Endothelial cell of umbilical vein (primary cell): ENCODE results near the gene CHN2. TPM values are rescaled to one million over a fixed set of nuclear protein-coding genes. Genes with fewer than 3 reads are reported as not detected.

Source experiments
- BruUV-seq: library from RNA; stranded (reverse); fragments of 400-500 nt; replicated peaks from 2 replicates; lab custom pipeline; 2021; lab: Mats Ljungman, UMichigan
- CTCF ChIA-PET: fragments of 300-600, 350-600 bp; sonication (Branson Sonifier 250); formaldehyde crosslinking; loops from one replicate; lab custom pipeline; 2021; ENCODE audit warnings: antibody characterized with exemption, inconsistent platforms; lab: Charles Lee
- POLR2A ChIA-PET: fragments of 300-600, 350-600 bp; sonication (Branson Sonifier 250); formaldehyde crosslinking; loops from one replicate; lab custom pipeline; 2021; ENCODE audit warnings: antibody characterized with exemption, inconsistent platforms; lab: Charles Lee
- DNase-seq: peaks from one replicate; pipeline ENCODE4 v3.0.0-alpha.2; 2011; ENCODE audit warnings: low read depth, low spot score
- FAIRE-seq: peaks from 2 replicates; lab custom pipeline; 2011; peaks lifted over from hg19 to GRCh38; lab: Jason Lieb, UNC
- H2AFZ ChIP-seq: 2 replicates; pipeline ENCODE4 v1.6.0; 2012; ENCODE audit warnings: low read depth, low read length, control low read depth, inconsistent platforms
- H3K27ac ChIP-seq: 2 replicates; pipeline ENCODE4 v1.5.1; 2011; ENCODE audit warnings: low read depth, mild to moderate bottlenecking, control low read depth, low read length, moderate library complexity; ENCODE audit not compliant: insufficient read depth
- H3K27me3 ChIP-seq, 2 experiments: 2 replicates each; pipeline versions ENCODE4 v1.6.0 to v1.6.1; 2011; ENCODE audit warnings: low read length in 2 of 2, mixed read lengths in 1 of 2; ENCODE audit not compliant: control insufficient read depth in 2 of 2, insufficient read depth in 2 of 2
- H3K36me3 ChIP-seq, 2 experiments: 2 replicates in 1 of 2; 3 replicates in 1 of 2; pipeline ENCODE4 v1.5.1; 2011; ENCODE audit warnings: low read length in 2 of 2, mild to moderate bottlenecking in 1 of 2, moderate library complexity in 1 of 2; ENCODE audit not compliant: control insufficient read depth in 2 of 2, insufficient read depth in 2 of 2; ENCODE audit errors: extremely low read depth in 1 of 2
- H3K4me1 ChIP-seq: 3 replicates; pipeline ENCODE4 v1.5.1; 2011; ENCODE audit warnings: mild to moderate bottlenecking, low read length; ENCODE audit not compliant: control insufficient read depth, insufficient read depth; ENCODE audit errors: extremely low read depth
- H3K4me2 ChIP-seq: 2 replicates; pipeline ENCODE4 v1.6.1; 2011; ENCODE audit warnings: low read length, control low read depth, mixed read lengths; ENCODE audit not compliant: insufficient read depth
- H3K4me3 ChIP-seq, 3 experiments: fragments of 200-600 bp in 1 of 3; sonication (generic), shearing (Covaris generic) in 1 of 3; replicated peaks in 1 of 3; 2 replicates each; pipeline ENCODE4 v1.5.1; 2011 to 2016; ENCODE audit warnings: control low read depth in 3 of 3, low read length in 3 of 3, mild to moderate bottlenecking in 2 of 3, inconsistent platforms in 1 of 3, low read depth in 1 of 3, moderate library complexity in 1 of 3; ENCODE audit not compliant: insufficient read depth in 1 of 3
- H3K79me2 ChIP-seq: 2 replicates; pipeline ENCODE4 v1.6.0; 2012; ENCODE audit warnings: low read length, inconsistent platforms; ENCODE audit not compliant: control insufficient read depth, insufficient read depth
- H3K9ac ChIP-seq: replicated peaks from 2 replicates; pipeline ENCODE3; 2011; ENCODE audit warnings: low read length, control low read depth; ENCODE audit not compliant: insufficient read depth; ENCODE audit errors: extremely low read depth
- H3K9me1 ChIP-seq: replicated peaks from 3 replicates; pipeline ENCODE4 v1.6.0; 2011; ENCODE audit warnings: mild to moderate bottlenecking, low read length; ENCODE audit not compliant: control insufficient read depth, insufficient read depth; ENCODE audit errors: extremely low read depth
- H3K9me3 ChIP-seq: replicated peaks from 2 replicates; pipeline ENCODE4 v1.5.1; 2012; ENCODE audit warnings: low read length, inconsistent platforms; ENCODE audit not compliant: control insufficient read depth, insufficient read depth
- H4K20me1 ChIP-seq: replicated peaks from 2 replicates; pipeline ENCODE3; 2011; ENCODE audit warnings: mild to moderate bottlenecking, low read length; ENCODE audit not compliant: control insufficient read depth, insufficient read depth; ENCODE audit errors: extremely low read depth
- CTCF ChIP-seq, 2 donors: IDR thresholded peaks; 1 replicate in 1 of 2; 2 replicates in 1 of 2; pipeline ENCODE4 v1.5.1; 2011; ENCODE audit warnings: low read length in 2 of 2, mild to moderate bottlenecking in 2 of 2, moderate library complexity in 2 of 2, control low read depth in 1 of 2, inconsistent platforms in 1 of 2, low read depth in 1 of 2; ENCODE audit not compliant: insufficient read depth in 1 of 2; ENCODE audit errors: extremely low read depth in 1 of 2
- EZH2 ChIP-seq: IDR thresholded peaks from 2 replicates; pipeline ENCODE4 v1.6.1; 2012; ENCODE audit warnings: borderline replicate concordance, low read depth, mild to moderate bottlenecking, moderate library complexity, low read length, inconsistent platforms; ENCODE audit not compliant: severe bottlenecking
- FOS ChIP-seq: IDR thresholded peaks from 2 replicates; pipeline ENCODE4 v1.6.1; 2011; ENCODE audit warnings: mild to moderate bottlenecking, low read length, moderate library complexity, borderline replicate concordance; ENCODE audit not compliant: insufficient read depth
- GATA2 ChIP-seq: IDR thresholded peaks from 2 replicates; pipeline ENCODE4 v1.7.0; 2011; ENCODE audit warnings: low read depth, mild to moderate bottlenecking, moderate library complexity, mixed read lengths, low read length; ENCODE audit not compliant: insufficient read length, insufficient read depth
- JUN ChIP-seq: IDR thresholded peaks from 2 replicates; pipeline ENCODE4 v1.6.1; 2011; ENCODE audit warnings: borderline replicate concordance, low read depth; ENCODE audit not compliant: insufficient read length, insufficient read depth
- MYC ChIP-seq: IDR thresholded peaks from one replicate; pipeline ENCODE4 v1.6.1; 2011; ENCODE audit warnings: mild to moderate bottlenecking, low read depth, low read length
- POLR2A ChIP-seq: IDR thresholded peaks from 2 replicates; pipeline ENCODE4 v1.6.1; 2012; ENCODE audit warnings: low read depth, mild to moderate bottlenecking, control low read depth, low read length
- dilution Hi-C: fragments of 300-500 bp; cut with MboI; formaldehyde crosslinking; loops from one replicate; pipeline ENCODE4 v1.15.0; 2019; ENCODE audit warnings: low sequenced_read_pairs; ENCODE audit not compliant: extremely low pct_ligation_motif_present
- intact Hi-C: fragments of 100-400 bp; cut with micrococcal nuclease; formaldehyde crosslinking; loops from one replicate; pipeline ENCODE4 v1.10.0; 2022
- polyA plus RNA-seq, 4 experiments: library from polyadenylated mRNA; depleted of rRNA in 3 of 4; stranded (reverse) in 3 of 4; unstranded in 1 of 4; fragments of >200 nt; gene quantifications; 2 replicates each; pipeline versions ENCODE4 v1.2.1 to v1.2.3, GENCODE V29; 2011 to 2012; ENCODE audit warnings: missing spikeins in 1 of 4
- total RNA-seq: library from RNA; stranded (reverse); gene quantifications from 2 replicates; pipeline ENCODE4 v1.2.3, GENCODE V29; 2021

CHN2 gene
- total and polyA plus RNA-seq, 2 donors (not counting 3 experiments of a cell fraction or from before 2014, with no cell fraction given) = 1.4 to 5.0 TPM

GRCh38 chr7:29243910-29244655, 49.5 kb downstream of the CHN2 start:
- dilution Hi-C loops = no loop called here
- H3K9ac ChIP-seq = no peak overlapping the region
- no TSS peak for BruUV-seq

More at GRCh38 chr7:29243910-29244655, 49.5 kb downstream of the CHN2 start:
- no peaks in the 10 kb centered on the region for H3K36me3 ChIP-seq
- H4K20me1 ChIP-seq = no peaks in the 10 kb centered on the region
- H3K9me3 ChIP-seq = no peaks in the 10 kb centered on the region
- no peaks in the 10 kb centered on the region for H3K79me2 ChIP-seq
- H2AFZ ChIP-seq = no peak overlapping the region
- H3K4me3 ChIP-seq = no peak overlapping the region
- H3K27ac ChIP-seq = no peak overlapping the region
- H3K4me2 ChIP-seq = no peak overlapping the region
- intact Hi-C loops = no loop called here
- no peaks in the 10 kb centered on the region for H3K9me1 ChIP-seq
- ChIA-PET POLR2A (no interaction called here), CTCF (interaction anchor here (1.2 kb wide), 1 partner anchor 12 kb away, joined by 6 read pairs; no protein-coding TSS in a partner anchor)
- DNase-seq (no peak), FAIRE-seq (no peak)
- TF ChIP-seq CTCF (IDR thresholded peaks at IDR 0.05; ENCODE audit: extremely low read depth in 1 of 2, insufficient read depth in 1 of 2, low read depth in 1 of 2, low read length in 2 of 2) = peak; percentile 5 to 9
- no peak for TF ChIP-seq FOS
- no peak for TF ChIP-seq EZH2
- TF ChIP-seq POLR2A = no peak
- TF ChIP-seq MYC = no peak
- no peak for TF ChIP-seq JUN
- TF ChIP-seq GATA2 = no peak
- no peaks in the 10 kb centered on the region for H3K27me3 ChIP-seq
- no peaks in the 10 kb centered on the region for H3K4me1 ChIP-seq
